ENCODE measurements around the gene NOP53. TPM values are rescaled to one million over a fixed set of nuclear protein-coding genes. Genes with fewer than 3 reads are reported as not detected.

Gene NOP53
- total and polyA plus RNA-seq, 9 of the 15 experiments (the other 6 are each of a cell fraction or from before 2014, with no cell fraction given) = 6.5 to 274 (median 145) TPM

DNA sequence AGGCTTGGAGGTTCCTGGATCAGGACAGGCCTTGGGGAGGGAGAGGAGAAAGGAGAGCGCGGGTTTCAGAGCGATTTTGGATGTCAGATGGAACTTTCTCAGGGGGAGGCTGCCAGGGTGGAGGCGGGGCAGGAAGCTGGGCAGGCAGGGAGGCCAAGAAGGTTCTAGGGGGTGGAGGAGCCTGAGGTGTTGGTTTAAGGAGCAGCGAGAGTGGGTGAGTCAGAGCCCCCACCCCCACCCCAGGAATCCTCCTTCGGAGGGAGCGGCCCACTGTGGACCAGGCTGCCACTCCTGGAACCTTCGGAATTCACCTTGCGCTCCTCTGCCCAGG is 15.9 kb upstream of the NOP53 start (continued):
- TF ChIP-seq NONO (IDR thresholded peaks at IDR 0.05; ENCODE audit: low read depth in 2 of 2, low read length in 1 of 2) (no peak), ZNF347 (CRISPR knock-in tag; IDR thresholded peaks at IDR 0.05; ENCODE audit: low read depth) (no peak), ZBED1 (IDR thresholded peaks at IDR 0.05) (no peak), TEAD1 (CRISPR knock-in tag; IDR thresholded peaks at IDR 0.05) (peak; percentile 72 to 98; a peak in 3 of 4 replicates), ZNF431 (CRISPR knock-in tag; IDR thresholded peaks at IDR 0.05) (no peak), NCOA1 (IDR thresholded peaks at IDR 0.05; ENCODE audit: low read depth) (no peak), ZFP1 (CRISPR knock-in tag; IDR thresholded peaks at IDR 0.05) (no peak), NR3C1 (CRISPR knock-in tag; IDR thresholded peaks at IDR 0.05) (no peak), KDM2B (CRISPR knock-in tag; IDR thresholded peaks at IDR 0.05) (no peak), CHD4 (IDR thresholded peaks at IDR 0.05; ENCODE audit: insufficient read depth, insufficient replicate concordance, low read depth, low read length, poor library complexity, severe bottlenecking) (no peak), ZNF436 (CRISPR knock-in tag; IDR thresholded peaks at IDR 0.05) (no peak), ZBTB8A (IDR thresholded peaks at IDR 0.05; ENCODE audit: partially characterized antibody) (no peak), POLR2G (IDR thresholded peaks at IDR 0.05; ENCODE audit: low read depth, low read length) (no peak), FOXK2 (conservative IDR thresholded peaks at IDR 0.05 in 1 of 2, IDR thresholded peaks at IDR 0.05 in 1 of 2; ENCODE audit: low read depth in 2 of 2) (no peak), FUS (optimal IDR thresholded peaks at IDR 0.05; ENCODE audit: low read depth, low read length) (no peak), MAFK (IDR thresholded peaks at IDR 0.05; ENCODE audit: low read length) (no peak), ZNF717 (CRISPR knock-in tag; IDR thresholded peaks at IDR 0.05) (no peak), RHOXF2B (CRISPR knock-in tag; conservative IDR thresholded peaks at IDR 0.05) (no peak), HNRNPL (IDR thresholded peaks at IDR 0.05; ENCODE audit: low read depth, low read length) (0 out of 2 replicates have a peak, but pooled peaks have one; percentile 59), ADNP (tag; IDR thresholded peaks at IDR 0.05) (no peak), MTA3 (IDR thresholded peaks at IDR 0.05; ENCODE audit: borderline replicate concordance) (peak; percentile 43; the same call in 1 of the 2 replicates)
- TF ChIP-seq, protein P1, sequence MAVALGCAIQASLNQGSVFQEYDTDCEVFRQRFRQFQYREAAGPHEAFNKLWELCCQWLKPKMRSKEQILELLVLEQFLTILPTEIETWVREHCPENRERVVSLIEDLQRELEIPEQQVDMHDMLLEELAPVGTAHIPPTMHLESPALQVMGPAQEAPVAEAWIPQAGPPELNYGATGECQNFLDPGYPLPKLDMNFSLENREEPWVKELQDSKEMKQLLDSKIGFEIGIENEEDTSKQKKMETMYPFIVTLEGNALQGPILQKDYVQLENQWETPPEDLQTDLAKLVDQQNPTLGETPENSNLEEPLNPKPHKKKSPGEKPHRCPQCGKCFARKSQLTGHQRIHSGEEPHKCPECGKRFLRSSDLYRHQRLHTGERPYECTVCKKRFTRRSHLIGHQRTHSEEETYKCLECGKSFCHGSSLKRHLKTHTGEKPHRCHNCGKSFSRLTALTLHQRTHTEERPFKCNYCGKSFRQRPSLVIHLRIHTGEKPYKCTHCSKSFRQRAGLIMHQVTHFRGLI (CRISPR knock-in tag; IDR thresholded peaks at IDR 0.05) = no peak
- TF ChIP-seq, protein P2, sequence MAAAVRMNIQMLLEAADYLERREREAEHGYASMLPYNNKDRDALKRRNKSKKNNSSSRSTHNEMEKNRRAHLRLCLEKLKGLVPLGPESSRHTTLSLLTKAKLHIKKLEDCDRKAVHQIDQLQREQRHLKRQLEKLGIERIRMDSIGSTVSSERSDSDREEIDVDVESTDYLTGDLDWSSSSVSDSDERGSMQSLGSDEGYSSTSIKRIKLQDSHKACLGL (CRISPR knock-in tag; IDR thresholded peaks at IDR 0.05; ENCODE audit: borderline replicate concordance, poor library complexity, severe bottlenecking) = no peak
- TF ChIP-seq, protein P3, sequence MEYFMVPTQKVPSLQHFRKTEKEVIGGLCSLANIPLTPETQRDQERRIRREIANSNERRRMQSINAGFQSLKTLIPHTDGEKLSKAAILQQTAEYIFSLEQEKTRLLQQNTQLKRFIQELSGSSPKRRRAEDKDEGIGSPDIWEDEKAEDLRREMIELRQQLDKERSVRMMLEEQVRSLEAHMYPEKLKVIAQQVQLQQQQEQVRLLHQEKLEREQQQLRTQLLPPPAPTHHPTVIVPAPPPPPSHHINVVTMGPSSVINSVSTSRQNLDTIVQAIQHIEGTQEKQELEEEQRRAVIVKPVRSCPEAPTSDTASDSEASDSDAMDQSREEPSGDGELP (CRISPR knock-in tag; IDR thresholded peaks at IDR 0.05; ENCODE audit: borderline replicate concordance) = no peak
- TF ChIP-seq, protein P4, sequence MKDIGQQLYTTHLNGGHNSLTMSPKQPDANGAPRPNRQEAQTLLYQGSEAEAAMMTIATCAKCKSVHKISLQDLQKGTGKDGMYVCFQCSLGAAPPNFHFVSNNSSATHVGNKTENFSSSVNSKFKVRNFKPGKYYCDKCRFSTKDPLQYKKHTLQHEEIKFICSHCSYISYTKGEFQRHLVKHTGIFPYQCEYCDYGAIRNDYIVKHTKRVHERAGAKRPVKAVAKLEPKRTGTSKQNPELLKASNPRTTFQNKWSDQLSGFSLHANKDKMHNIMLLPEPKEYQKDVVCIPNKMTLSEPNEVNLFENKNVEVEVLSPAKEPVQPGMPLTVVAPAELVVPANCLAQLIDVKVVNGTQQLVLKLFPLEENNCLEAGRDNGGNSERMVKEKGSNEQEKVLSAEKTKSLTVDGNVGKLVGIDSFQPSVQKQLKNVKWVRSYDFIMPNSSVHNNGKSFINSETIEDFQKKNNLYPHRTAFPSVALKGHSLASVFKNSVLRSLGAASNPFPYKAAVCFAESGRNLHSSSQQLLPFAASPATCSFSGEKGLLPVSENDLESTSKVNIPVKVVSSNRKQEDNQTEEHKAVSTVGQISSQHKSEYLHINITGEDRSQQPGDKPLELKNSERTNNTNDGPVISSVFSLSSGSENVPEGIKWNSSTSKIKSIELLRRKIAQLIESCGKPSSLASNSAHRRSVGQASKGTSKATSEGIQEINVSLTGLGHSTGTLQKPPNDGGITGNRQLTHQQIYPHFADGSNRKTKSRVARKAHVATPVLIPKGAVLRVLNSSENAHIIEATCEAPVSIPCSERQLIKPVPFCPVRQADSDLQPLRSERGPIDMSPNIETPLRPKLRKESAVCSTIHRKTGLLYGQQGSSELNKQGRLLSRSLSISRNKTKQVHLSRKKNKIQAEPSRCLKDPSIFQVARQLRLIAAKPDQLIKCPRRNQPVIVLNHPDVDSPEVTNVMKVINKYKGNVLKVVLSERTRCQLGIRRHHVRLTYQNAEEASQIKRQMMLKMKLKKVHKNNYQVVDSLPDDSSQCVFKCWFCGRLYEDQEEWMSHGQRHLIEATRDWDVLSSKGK (CRISPR knock-in tag; IDR thresholded peaks at IDR 0.05) = no peak
